GM21515 (cell line): ENCODE measurements around the gene HDAC4.

Experiments
- ATAC-seq: cut with Tn5 transposase; IDR thresholded peaks from one replicate; pipeline ENCODE4 v1.9.1; 2021; ENCODE audit not compliant: unreplicated experiment

The HDAC4 gene

GRCh38 chr2:239211396-239212094 is 189.3 kb downstream of the HDAC4 start:
- ATAC-seq, result no peak

- no peak for ATAC-seq
Measured at GRCh38 chr2:239209783-239210182, 191.0 kb downstream of the HDAC4 start.

GRCh38 chr2:239208465-239209180 is 192.2 kb downstream of the HDAC4 start:
- no peak for ATAC-seq

GRCh38 chr2:239206851-239207250 is 194.0 kb downstream of the HDAC4 start:
- no peak for ATAC-seq

- ATAC-seq, result no peak
Measured at GRCh38 chr2:239206042-239206441, 194.8 kb downstream of the HDAC4 start.

GRCh38 chr2:239204876-239205468 is 195.8 kb downstream of the HDAC4 start:
- ATAC-seq, result no peak

GRCh38 chr2:239204136-239204875 is 196.5 kb downstream of the HDAC4 start:
- ATAC-seq, result no peak

GRCh38 chr2:239203443-239204135 is 197.2 kb downstream of the HDAC4 start:
- ATAC-seq, result no peak

- no peak for ATAC-seq
Measured at GRCh38 chr2:239202836-239203235, 198.0 kb downstream of the HDAC4 start.

- ATAC-seq, result no peak
Measured at GRCh38 chr2:239202343-239202742, 198.5 kb downstream of the HDAC4 start.

- ATAC-seq, result no peak
Measured at GRCh38 chr2:239201884-239202283, 198.9 kb downstream of the HDAC4 start.

GRCh38 chr2:239201531-239201876 is 199.3 kb downstream of the HDAC4 start:
- ATAC-seq, result no peak

- ATAC-seq, result no peak
Measured at GRCh38 chr2:239200646-239201530, 199.9 kb downstream of the HDAC4 start.

- ATAC-seq, result no peak
Measured at GRCh38 chr2:239199041-239199768, 201.6 kb downstream of the HDAC4 start.

- no peak for ATAC-seq
Measured at GRCh38 chr2:239198221-239198620, 202.6 kb downstream of the HDAC4 start.

GRCh38 chr2:239197146-239197545 is 203.7 kb downstream of the HDAC4 start:
- no peak for ATAC-seq

GRCh38 chr2:239196474-239197021 is 204.3 kb downstream of the HDAC4 start:
- no peak for ATAC-seq

- no peak for ATAC-seq
Measured at GRCh38 chr2:239195992-239196391, 204.8 kb downstream of the HDAC4 start.

- no peak for ATAC-seq
Measured at GRCh38 chr2:239195318-239195871, 205.4 kb downstream of the HDAC4 start.
